GM23248 (cell line): ENCODE measurements around the gene ELOB. TPM values are rescaled to one million over a fixed set of nuclear protein-coding genes. Genes with fewer than 3 reads are reported as not detected.

Experiments used
- DNase-seq: peaks from one replicate; pipeline ENCODE4 v3.0.0-alpha.2; 2015
- H2AFZ ChIP-seq: fragments of 200-600 bp; sonication (generic); 2 replicates; pipeline ENCODE4 v1.6.1; 2016; ENCODE audit warnings: antibody characterized with exemption
- H3F3A ChIP-seq: fragments of 200-600 bp; sonication (generic); 2 replicates; pipeline ENCODE4 v1.6.1; 2016; ENCODE audit warnings: mild to moderate bottlenecking, antibody characterized with exemption, mixed run types; ENCODE audit not compliant: insufficient read depth
- H3K27ac ChIP-seq: fragments of 200-600 bp; sonication (generic); 2 replicates; pipeline ENCODE4 v1.5.1; 2016; ENCODE audit warnings: mild to moderate bottlenecking
- H3K27me3 ChIP-seq: fragments of 200-600 bp; sonication (generic); replicated peaks from 2 replicates; pipeline ENCODE4 v1.6.1; 2016; ENCODE audit warnings: mild to moderate bottlenecking; ENCODE audit not compliant: insufficient read depth
- H3K36me3 ChIP-seq: fragments of 200-600 bp; sonication (generic); 2 replicates; pipeline ENCODE4 v1.6.1; 2016; ENCODE audit warnings: low read depth, mild to moderate bottlenecking
- H3K4me1 ChIP-seq: fragments of 200-600 bp; sonication (generic); 2 replicates; pipeline ENCODE4 v1.6.1; 2016; ENCODE audit warnings: mild to moderate bottlenecking; ENCODE audit not compliant: insufficient read depth
- H3K4me2 ChIP-seq: fragments of 200-600 bp; sonication (generic); one replicate; pipeline ENCODE4 v1.6.1; 2016; ENCODE audit warnings: mild to moderate bottlenecking; ENCODE audit not compliant: unreplicated experiment
- H3K4me3 ChIP-seq: fragments of 200-600 bp; sonication (generic); 2 replicates; pipeline ENCODE4 v1.5.1; 2016; ENCODE audit warnings: mild to moderate bottlenecking
- H3K79me2 ChIP-seq: fragments of 200-600 bp; sonication (generic); 2 replicates; pipeline ENCODE4 v1.6.1; 2016; ENCODE audit warnings: mild to moderate bottlenecking; ENCODE audit not compliant: insufficient read depth
- H3K9ac ChIP-seq: fragments of 200-600 bp; sonication (generic); 2 replicates; pipeline ENCODE4 v1.6.1; 2016; ENCODE audit warnings: mild to moderate bottlenecking
- H3K9me2 ChIP-seq: fragments of 200-600 bp; sonication (generic); 2 replicates; pipeline ENCODE4 v1.6.1; 2016; ENCODE audit warnings: mixed run types, mild to moderate bottlenecking, moderate library complexity; ENCODE audit not compliant: insufficient read depth
- H3K9me3 ChIP-seq: fragments of 200-600 bp; sonication (generic); one replicate; pipeline ENCODE4 v1.6.1; 2017; ENCODE audit warnings: low read depth
- H4K20me1 ChIP-seq: fragments of 200-600 bp; sonication (generic); 2 replicates; pipeline ENCODE4 v1.6.0; 2016; ENCODE audit not compliant: insufficient read depth
- EZH2 ChIP-seq: fragments of 200-600 bp; sonication (generic); IDR thresholded peaks from 2 replicates; pipeline ENCODE4 v1.6.1; 2018; ENCODE audit warnings: antibody characterized with exemption, mild to moderate bottlenecking; ENCODE audit not compliant: insufficient read depth, poor library complexity, severe bottlenecking
- EZH2phosphoT487 ChIP-seq: fragments of 200-600 bp; sonication (generic); IDR thresholded peaks from 2 replicates; pipeline ENCODE4 v1.6.1; 2018; ENCODE audit warnings: antibody characterized with exemption, moderate library complexity, mild to moderate bottlenecking, low read depth; ENCODE audit not compliant: insufficient read depth
- WGBS, 2 experiments: methylation state at CpG; one replicate each; pipeline ENCODE4 v1.1.6; 2015 to 2017; ENCODE audit warnings: low lambda C conversion rate in 2 of 2, low coverage in 1 of 2; ENCODE audit errors: missing lambda C conversion rate in 2 of 2; 5-methylcytosine and 5-hydroxymethylcytosine counted together
- in situ Hi-C: fragments of 300-500 bp; cut with MboI; formaldehyde crosslinking; loops from 2 replicates; pipeline ENCODE4 v1.15.0; 2020
- polyA plus RNA-seq: library from polyadenylated mRNA; unstranded; fragments of >200 nt; fragmentation: Nextera tagmentation; extraction: Ambion mirVana; gene quantifications from 2 replicates; pipeline ENCODE4 v1.2.1, GENCODE V29; 2016
- total RNA-seq: library from RNA; depleted of rRNA; stranded (reverse); fragments of >200 nt; shearing (Covaris generic); gene quantifications from 2 replicates; pipeline ENCODE4 v1.2.3, GENCODE V29; 2014

Gene ELOB
- total and polyA plus RNA-seq, 2 experiments from 2014 or later = 320 to 565 TPM

- no peaks in the 10 kb centered on the region for H3K9me3 ChIP-seq
- 81 to 83% methylated on average over 12 to 15 of the region's 15 CpGs for WGBS, 2 experiments
- no peak for DNase-seq
- in situ Hi-C loops = no loop called here
- no peaks in the 10 kb centered on the region for H3K79me2 ChIP-seq
- H3K9ac ChIP-seq = no peak overlapping the region
- no peaks in the 10 kb centered on the region for H4K20me1 ChIP-seq
- H3K9me2 ChIP-seq = no peaks in the 10 kb centered on the region
- no peak overlapping the region for H3K4me2 ChIP-seq
- H3F3A ChIP-seq = no peaks in the 10 kb centered on the region
- no peaks in the 10 kb centered on the region for H3K27me3 ChIP-seq
- no peak overlapping the region for H2AFZ ChIP-seq
- no peak for TF ChIP-seq EZH2phosphoT487
- no peak for TF ChIP-seq EZH2
- H3K4me3 ChIP-seq = no peak overlapping the region
- no peaks in the 10 kb centered on the region for H3K36me3 ChIP-seq
- no peak overlapping the region for H3K27ac ChIP-seq
- H3K4me1 ChIP-seq = no peaks in the 10 kb centered on the region
These were observed 31.8 kb downstream of the ELOB start for GRCh38 chr16:2745116-2745890.

- DNase-seq = no peak
- WGBS, 2 experiments = 88 to 96% methylated on average over 6 of the region's 6 CpGs
- no peaks in the 10 kb centered on the region for H3K4me1 ChIP-seq
These were observed 32.4 kb downstream of the ELOB start for GRCh38 chr16:2744711-2745110.

GRCh38 chr16:2743007-2743810 is 33.9 kb downstream of the ELOB start:
- no peaks in the 10 kb centered on the region for H3K27me3 ChIP-seq
- no peak overlapping the region for H3K9ac ChIP-seq
- 73 to 76% methylated on average over 19 of the region's 19 CpGs for WGBS, 2 experiments
- no peaks in the 10 kb centered on the region for H4K20me1 ChIP-seq
- H3K79me2 ChIP-seq = no peaks in the 10 kb centered on the region
- no peaks in the 10 kb centered on the region for H3K36me3 ChIP-seq
- no peak for DNase-seq
- H3K4me3 ChIP-seq = no peak overlapping the region
- no peaks in the 10 kb centered on the region for H3K9me3 ChIP-seq
- no peak overlapping the region for H3K27ac ChIP-seq
- H3K9me2 ChIP-seq = no peaks in the 10 kb centered on the region
- TF ChIP-seq EZH2phosphoT487 (no peak), EZH2 (no peak)
- no peaks in the 10 kb centered on the region for H3F3A ChIP-seq
- no peak overlapping the region for H3K4me2 ChIP-seq
- in situ Hi-C loops = no loop called here
- no peaks in the 10 kb centered on the region for H3K4me1 ChIP-seq
- H2AFZ ChIP-seq = no peak overlapping the region

More at GRCh38 chr16:2744711-2745110, 32.4 kb downstream of the ELOB start:
- H3K9me3 ChIP-seq = no peaks in the 10 kb centered on the region
- in situ Hi-C loops = no loop called here
- no peaks in the 10 kb centered on the region for H3K9me2 ChIP-seq
- H3K9ac ChIP-seq = no peak overlapping the region
- no peaks in the 10 kb centered on the region for H3K27me3 ChIP-seq
- no peak overlapping the region for H3K4me2 ChIP-seq
- no peaks in the 10 kb centered on the region for H3F3A ChIP-seq
- H3K36me3 ChIP-seq = no peaks in the 10 kb centered on the region
- TF ChIP-seq EZH2 (no peak), EZH2phosphoT487 (no peak)
- H3K79me2 ChIP-seq = no peaks in the 10 kb centered on the region
- H3K27ac ChIP-seq = no peak overlapping the region
- no peak overlapping the region for H3K4me3 ChIP-seq
- no peaks in the 10 kb centered on the region for H4K20me1 ChIP-seq
- no peak overlapping the region for H2AFZ ChIP-seq

GRCh38 chr16:2742323-2743006 is 34.6 kb downstream of the ELOB start:
- H3K79me2 ChIP-seq = no peaks in the 10 kb centered on the region
- no peak overlapping the region for H3K4me3 ChIP-seq
- DNase-seq = no peak
- H4K20me1 ChIP-seq = no peaks in the 10 kb centered on the region
- H3K9ac ChIP-seq = no peak overlapping the region
- no peaks in the 10 kb centered on the region for H3K9me3 ChIP-seq
- H3K9me2 ChIP-seq = no peaks in the 10 kb centered on the region
- no peaks in the 10 kb centered on the region for H3K36me3 ChIP-seq
- no peaks in the 10 kb centered on the region for H3K27me3 ChIP-seq
- in situ Hi-C loops = no loop called here
- no peaks in the 10 kb centered on the region for H3K4me1 ChIP-seq
- 77 to 84% methylated on average over 12 of the region's 12 CpGs for WGBS, 2 experiments
- H2AFZ ChIP-seq = no peak overlapping the region
- TF ChIP-seq EZH2phosphoT487 (no peak), EZH2 (no peak)
- H3F3A ChIP-seq = no peaks in the 10 kb centered on the region
- H3K4me2 ChIP-seq = no peak overlapping the region
- no peak overlapping the region for H3K27ac ChIP-seq
